GM18867 (cell line): Measurements from ENCODE around the gene TMEM151A.

ENCODE experiments used
- ATAC-seq: cut with Tn5 transposase; IDR thresholded peaks from one replicate; pipeline ENCODE4 v1.9.1; 2021; ENCODE audit warnings: mild to moderate bottlenecking, moderate library complexity; ENCODE audit not compliant: unreplicated experiment

Gene TMEM151A

DNA sequence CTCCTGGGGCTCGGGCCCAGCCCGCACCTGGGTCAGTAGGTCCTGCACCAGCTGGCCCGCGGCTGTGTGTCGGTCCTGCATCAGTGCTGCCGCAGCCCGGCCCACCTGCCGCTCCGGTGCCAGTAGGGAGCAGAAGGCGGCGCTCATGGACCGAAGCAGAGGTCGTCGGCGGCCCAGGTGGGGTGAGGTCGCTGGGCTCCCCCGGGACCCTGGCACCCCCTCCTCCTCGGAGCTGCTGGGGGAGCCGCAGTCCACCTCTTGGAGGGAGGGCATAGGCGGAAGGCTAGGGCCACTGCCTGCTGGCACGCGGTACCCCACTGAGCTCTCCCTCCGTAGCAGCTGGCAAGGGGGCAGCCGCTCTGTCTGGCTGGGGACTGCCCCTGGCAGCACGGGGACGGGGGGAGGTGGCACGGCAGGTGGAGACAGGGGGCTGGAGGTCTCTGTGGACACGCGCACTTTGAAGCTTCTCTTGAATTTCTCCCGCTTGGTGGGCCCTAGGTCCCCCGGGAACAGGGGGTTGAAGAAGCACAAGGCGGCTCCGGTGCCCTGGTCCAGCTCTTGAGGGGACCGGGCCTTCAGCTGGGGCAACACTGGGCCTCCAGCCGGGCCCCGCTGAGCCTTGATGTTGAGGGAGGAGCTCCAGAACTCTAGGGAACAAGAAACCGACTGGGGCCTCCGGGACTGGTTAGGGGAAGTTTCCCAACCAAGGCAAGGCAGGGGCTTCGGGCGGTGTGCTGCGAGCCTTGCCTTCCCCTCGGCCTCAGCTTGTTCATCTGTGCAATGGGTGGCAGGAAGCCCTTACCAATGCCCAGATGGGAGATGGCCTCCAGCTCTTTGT, 43.1 kb downstream of the TMEM151A start:
- ATAC-seq: no peak

- no peak for ATAC-seq
Observed at GRCh38 chr11:66335531-66336233, 44.0 kb downstream of the TMEM151A start.

- ATAC-seq: peak; percentile 51
Observed at GRCh38 chr11:66336234-66337102, 44.8 kb downstream of the TMEM151A start, which contains the start of gene RIN1. Gene RIN1, minus strand, starts transcription at chr11:66336434. Its CDS starts 32 bp downstream, at chr11:66336402.

GRCh38 chr11:66337103-66337899, 45.6 kb downstream of the TMEM151A start:
- no peak for ATAC-seq

GRCh38 chr11:66338276-66339161, 46.8 kb downstream of the TMEM151A start:
- ATAC-seq: no peak

DNA sequence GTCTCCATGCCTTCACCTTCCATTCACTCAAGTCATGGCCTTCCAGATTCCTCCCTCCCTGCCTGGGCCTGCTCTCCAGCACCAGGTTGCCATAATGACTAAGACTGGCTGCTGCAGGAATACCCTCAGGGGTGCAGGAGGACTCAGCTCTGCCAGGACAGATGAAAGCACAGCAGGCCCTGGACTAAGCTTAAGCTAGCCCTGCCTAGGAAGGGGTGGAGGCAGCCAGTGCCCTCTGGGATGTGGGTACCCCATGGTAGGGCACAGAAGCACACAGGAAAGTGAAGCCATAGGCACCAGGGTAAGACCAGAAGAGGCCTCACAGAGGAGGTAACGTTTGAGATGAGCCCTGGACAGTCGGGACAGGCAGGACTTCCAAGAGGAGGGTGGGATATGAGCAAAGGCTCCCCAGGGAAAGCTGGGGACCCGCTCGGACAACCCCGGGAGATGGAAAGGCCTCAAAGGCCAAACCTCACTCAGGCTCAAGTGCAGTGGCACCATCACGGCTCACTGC, 47.5 kb downstream of the TMEM151A start:
- no peak for ATAC-seq

DNA sequence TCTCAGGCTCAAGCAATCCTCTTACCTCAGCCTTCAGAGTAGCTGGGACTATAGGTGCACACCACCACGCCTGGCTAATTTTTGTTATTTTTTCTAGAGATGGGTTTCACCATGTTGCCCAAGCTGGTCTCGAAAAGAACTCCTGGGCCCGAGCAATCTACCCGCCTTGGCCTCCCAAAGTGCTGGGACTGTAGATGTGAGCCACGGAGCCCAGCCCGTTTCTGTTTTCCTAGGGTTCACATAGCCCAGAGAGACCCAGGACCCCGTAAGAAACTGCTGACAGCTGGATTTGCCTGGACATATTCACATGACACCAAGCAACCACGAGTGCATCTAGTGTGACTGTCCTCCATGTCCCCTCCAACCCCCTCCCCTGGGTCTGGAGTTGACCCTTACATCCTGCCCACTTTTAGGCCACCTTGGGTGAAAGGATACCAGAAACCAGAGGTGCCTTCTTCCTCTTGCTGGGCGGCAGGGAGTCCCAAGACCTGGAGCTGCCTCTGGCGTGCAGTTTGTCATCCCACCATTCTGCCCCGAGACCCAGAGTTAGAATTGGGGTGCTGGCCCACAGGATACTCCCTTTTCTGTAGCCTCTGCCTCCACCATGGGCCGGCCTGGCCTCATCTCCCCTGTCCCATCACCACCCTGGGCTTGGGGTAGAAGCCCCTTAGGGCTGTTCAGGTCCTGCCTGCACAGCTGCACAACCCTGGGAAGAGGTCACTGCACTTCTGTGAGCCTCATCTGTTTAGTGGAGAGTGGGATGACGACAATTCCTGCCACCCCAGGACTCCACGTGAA, 48.2 kb downstream of the TMEM151A start:
- ATAC-seq: no peak

GRCh38 chr11:66340596-66341501, 49.2 kb downstream of the TMEM151A start:
- ATAC-seq: no peak

DNA sequence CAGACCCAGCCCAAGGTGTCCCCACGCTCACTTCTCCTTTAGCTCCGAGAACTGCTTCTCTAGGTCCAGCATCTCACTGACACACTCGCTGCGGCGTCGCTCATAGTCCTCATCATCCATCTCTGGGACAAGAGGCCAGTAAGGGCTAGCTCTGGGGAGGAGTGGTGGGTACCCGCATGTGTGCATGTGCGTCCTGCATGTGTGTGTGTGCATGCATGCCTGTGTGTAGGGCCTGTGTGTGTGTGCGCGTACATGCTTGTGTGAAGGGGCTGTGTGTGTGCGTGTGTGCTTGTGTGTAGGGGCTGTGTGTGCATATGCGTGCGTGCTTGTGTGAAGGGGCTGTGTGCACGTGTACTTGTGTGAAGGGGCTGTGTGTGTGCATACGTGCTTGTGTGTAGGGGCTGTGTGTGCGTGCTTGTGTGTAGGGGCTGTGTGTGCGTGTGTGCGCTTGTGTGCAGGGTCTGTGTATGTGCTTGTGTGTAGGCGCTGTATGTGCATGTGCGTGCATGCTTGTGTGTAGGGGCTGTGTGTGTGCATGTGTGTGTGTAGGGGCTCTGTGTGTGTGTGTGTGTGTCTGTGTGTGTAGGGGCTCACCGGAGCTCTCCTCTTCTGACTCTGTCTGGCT, 49.9 kb downstream of the TMEM151A start:
- ATAC-seq: no peak

DNA sequence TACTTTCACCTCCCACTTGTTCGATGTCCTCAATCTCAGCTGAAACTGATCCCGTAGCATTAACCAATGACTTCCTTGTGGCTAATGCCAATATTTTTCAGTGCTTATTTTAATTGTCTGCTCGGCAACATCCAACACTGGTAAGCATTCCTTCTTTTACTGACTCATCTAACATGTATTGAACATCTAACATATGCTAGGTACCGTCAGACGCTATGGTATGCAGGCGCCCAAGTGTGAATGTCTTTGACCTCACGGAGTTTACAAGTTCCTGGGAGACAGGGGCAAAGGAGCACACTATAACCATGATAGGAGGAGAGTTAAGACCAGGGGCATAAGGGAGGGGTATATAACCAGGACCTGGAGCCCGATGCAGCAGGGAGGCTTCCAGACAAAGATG, 51.5 kb downstream of the TMEM151A start:
- ATAC-seq: no peak

DNA sequence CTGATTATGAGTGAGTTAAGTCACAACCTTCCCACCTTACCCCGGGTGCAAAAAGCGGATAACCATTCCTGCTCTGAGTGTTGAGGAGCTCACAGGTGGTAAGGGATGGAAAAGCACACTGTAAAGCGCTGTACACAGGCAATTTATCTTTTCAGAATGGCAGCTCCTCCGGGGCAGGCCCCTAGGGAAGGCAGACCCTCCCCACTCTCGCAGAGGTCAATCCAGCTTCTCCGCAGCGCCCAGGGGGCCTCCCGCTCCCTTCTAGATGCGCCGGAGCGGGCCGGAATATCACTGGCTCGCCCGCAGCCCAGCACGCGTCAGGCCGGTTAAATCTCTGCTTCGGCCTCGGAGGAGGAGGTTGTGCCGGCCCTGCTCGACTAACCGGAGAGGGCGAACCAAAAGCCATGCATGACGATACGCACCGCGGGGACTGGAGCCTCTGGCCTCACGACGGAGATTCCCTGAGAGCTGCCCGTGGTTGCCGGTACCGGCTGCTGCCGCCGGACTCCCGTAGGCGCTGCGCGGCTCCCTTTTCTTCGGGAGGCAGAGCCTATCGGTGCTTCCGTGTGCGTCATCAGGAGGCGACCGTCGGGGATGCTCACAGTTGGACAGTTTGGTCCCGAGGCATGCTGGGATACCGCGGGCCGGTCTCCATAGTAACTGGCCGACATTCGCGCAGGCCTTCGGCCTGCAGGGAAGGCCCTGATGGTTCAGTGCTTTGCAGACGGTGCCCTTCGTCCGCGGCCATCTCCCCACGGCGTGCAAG, 53.0 kb downstream of the TMEM151A start, which contains the start of gene BRMS1:
TSS of gene BRMS1 (minus strand) at position 555 of the 766 bp plus-strand sequence. CDS start 2,870 bp downstream, outside the sequence.
- ATAC-seq: peak; percentile 70

- ATAC-seq: peak; percentile 9
Observed at GRCh38 chr11:66345316-66345649, 53.6 kb downstream of the TMEM151A start.
